NCI-H524 treated with DMSO at 0.1 percent for 48 hours (cell line): Measurements from ENCODE around the gene INSYN2B.

Source experiments
- DNase-seq: peaks from one replicate; lab custom pipeline; 2025; lab: John Stamatoyannopoulos, UW

INSYN2B gene

DNA sequence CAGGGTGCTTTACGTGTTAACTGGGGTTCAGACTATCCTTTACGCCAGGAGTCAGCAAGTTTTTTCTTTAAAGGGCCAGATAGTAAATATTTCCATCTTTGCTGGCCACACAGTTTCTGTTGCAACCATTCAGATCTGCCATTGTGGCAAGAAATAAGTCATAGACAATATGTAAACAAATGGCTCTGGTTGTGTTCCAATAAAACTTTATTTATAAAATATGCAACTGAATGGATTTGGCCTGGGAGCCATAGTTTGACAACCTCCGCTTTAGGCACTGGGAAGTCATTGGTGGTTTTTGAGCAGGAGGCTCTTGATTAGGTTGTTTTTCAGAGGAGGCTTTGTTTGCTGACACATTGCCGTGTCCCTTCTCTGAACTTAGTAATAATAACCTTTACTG, 90.7 kb downstream of the INSYN2B start:
- DNase-seq = no peak

- no peak for DNase-seq
Observed at GRCh38 chr5:169886677-169887076, 93.6 kb downstream of the INSYN2B start.

DNA sequence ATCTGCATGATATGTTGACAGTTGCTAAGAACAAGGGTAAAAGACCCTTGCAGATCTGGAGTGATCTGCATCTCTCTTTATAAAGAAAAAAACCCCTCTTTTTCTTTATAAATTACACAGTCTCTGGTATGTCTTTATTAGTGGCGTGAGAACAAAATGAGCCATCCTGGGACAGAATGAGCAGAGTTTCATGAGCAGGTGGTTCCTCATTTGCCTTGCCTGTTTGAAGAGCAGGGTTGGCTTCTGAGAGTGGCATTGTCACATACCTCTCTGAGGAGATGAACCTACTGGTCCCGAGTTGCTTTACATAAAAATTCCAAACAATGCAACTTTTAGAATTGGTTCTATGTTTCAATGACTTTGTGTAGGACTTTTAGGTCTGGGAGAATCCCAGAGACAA, 94.3 kb downstream of the INSYN2B start:
- DNase-seq = no peak

DNA sequence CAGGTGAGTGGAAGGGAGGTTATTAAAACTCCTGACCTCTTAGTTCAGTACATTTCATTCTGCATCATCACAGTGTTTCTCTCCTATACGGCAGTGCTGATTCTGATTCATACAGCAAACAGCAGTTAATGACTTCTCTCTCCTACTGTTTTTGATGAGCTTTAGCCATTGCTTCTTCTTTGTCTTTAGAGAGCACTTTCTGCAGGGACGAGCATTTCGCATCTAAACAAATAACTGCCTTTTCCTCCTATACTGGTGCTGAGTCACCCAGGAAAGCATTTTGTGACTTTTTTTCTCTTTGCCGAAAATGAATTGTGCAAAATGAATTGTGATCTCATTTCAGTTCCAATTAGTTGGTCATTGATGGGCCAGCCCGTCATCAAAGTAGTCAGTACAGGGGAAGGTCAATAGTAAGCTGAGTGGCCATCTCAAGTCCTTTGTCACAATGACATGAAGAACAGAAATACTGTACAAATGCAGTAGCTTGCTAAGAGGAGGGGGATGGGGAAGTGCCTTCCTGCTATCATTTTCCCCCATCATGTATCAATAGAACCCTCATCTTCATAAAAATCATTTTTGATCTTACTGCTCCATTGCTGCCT, 98.5 kb downstream of the INSYN2B start:
- no peak for DNase-seq

DNA sequence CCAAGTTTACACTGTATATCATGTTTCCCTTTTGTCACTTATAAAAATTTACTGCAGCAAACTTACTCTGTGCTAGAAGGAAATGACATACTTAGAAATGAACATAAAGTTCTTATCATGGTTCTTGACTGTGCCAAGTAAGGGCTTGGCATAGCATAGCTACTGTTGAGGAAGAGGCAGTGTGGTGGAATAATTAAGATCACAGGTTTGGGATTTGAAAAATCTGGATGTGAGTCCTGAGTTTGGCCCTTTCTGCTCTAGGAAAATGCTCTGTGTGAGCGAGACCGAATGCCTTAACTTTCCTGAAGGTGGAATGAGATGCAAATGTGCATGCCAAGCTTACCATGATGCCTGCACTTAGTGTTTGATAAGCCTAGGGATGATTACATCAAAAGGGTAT, 99.5 kb downstream of the INSYN2B start:
- DNase-seq = no peak

DNA sequence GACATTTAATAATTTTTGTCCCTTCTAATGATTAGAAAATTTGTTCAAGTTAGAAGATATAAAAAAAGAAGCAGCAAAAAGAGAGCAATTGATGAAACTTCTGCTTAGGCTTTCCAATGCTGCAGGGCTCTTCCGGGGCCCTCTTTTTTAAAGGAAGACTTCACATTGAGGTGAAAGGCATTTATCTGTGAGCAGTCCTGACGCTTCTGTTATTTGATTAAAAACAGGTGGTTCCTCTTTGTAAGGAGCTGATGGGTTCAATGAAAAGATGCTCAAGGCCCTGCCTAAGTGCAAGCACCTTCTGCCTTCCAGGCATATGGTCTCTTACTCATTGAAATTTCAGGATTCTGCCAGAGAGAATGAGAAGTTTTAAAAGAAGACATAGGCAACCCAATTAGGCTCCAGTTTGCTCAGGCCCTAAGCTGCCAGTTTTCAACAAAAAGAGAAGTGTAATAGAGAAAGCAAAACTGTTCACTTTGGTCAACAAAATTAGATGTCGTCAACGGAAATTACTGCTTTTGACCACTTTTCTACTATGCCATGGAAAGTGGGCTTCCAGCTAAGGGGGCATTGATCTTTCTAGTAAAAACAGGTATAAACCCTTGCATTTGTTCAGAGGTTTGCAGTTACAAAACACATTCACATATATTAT, 100.2 kb downstream of the INSYN2B start:
- no peak for DNase-seq

GRCh38 chr5:169876386-169876785, 103.9 kb downstream of the INSYN2B start:
- no peak for DNase-seq

DNA sequence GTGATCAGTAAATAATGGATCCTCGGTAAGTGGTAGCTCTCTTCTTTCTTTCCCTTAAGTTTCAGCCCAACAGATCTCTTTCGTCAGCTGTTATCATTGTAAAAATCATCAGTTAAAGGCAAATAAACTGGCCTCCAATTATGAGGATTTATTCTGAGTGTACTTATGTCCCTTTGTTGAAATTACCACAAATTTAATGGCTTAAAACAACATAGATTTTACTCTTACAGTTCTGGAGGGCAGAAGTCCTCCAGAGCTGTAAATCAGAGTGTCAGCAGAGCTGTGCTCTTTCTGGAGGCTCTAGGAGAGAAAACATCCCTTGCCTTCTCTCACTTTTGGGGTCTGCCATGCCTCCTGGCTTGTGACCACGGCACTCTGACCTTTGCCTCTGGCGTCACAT, 104.6 kb downstream of the INSYN2B start:
- no peak for DNase-seq

GRCh38 chr5:169875091-169875728, 105.1 kb downstream of the INSYN2B start:
- DNase-seq = no peak

DNA sequence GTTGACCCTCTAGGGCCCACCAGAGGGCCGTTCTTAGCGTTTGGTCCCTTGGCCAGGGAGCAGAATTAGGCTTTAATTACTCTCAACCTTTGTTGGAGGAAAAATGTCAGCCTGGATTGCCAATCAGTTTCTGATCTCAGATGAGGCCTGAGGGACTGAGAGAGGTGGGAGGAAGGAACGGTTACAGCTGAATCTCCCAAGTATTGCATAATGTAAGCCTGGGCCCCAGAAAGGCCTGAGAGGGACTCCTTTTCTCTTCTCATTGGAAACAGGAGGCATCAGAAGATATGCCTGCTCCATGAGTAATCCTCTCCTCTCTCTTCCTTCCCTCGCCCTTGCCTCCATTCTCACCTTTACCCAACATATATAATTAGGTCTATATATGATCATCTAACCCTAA, 105.7 kb downstream of the INSYN2B start:
- no peak for DNase-seq

DNA sequence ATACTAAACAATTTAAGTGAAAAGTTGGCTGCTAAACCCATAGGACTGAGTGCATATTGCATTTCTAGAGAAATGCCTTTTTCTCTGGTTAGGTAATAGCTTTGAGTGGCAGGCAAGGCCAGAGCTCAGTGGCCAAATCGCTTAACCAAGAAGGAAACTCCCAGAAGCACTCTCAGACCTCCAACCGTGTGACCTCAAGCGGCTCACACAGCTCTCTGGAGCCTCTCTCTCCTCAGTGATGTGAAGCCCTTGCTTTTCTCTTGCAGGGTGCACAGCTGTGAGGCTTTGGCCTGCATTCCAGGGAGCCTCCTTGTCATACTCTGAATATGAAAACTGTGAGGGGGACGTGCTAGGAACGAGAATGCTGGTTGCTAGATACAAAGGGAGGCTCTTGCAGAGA, 106.7 kb downstream of the INSYN2B start:
- no peak for DNase-seq

DNA sequence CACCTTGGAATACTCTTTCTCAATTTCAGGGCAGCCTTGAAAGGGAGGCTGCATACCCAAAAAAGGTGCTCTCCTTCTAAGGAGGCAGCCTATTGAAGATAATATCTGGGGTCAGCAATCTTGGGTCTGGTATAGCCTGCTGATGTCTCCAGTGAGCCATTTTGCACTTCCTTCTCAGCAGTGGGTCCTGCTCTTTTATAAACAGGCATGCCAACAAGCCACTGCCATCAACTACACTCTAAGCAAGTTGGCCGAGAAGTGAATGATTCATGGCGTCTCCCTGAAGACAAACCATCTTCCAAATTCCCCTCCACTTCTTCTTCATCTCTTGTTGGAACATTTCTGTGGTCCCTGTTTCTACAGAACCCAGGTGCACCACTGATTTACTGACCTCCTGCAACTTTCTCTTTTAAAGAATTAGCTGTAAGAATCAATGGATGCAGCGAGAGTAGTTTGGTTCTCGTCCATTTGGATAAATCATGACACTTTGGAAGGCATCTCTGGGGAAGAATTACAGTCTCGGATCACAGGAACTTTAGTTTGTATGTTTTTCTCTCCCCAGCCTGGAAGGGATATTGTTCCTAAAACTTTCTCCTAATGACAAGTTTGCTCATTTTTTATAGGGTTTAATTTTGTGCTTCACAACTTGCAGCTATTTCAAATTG, 108.3 kb downstream of the INSYN2B start:
- DNase-seq = no peak

DNA sequence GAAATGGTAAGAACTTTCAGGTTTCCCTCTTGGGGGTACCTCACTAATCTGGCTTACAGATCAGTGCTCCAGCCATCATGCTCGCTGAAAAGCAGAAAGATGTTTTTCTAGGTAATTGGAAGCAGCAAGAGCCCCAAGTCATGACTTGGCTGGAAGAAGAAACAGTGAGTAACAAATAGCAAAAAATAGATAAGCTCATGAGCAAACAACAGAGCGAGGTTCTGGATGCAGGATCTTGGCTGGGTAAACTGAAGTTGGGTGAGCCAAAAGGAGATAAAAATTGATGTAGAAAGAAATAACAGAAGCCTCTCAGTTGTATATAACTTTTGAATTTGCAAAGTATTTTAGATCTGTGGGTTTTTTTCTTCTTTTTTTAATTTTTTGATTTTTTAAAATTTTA, 110.1 kb downstream of the INSYN2B start:
- DNase-seq = no peak

DNA sequence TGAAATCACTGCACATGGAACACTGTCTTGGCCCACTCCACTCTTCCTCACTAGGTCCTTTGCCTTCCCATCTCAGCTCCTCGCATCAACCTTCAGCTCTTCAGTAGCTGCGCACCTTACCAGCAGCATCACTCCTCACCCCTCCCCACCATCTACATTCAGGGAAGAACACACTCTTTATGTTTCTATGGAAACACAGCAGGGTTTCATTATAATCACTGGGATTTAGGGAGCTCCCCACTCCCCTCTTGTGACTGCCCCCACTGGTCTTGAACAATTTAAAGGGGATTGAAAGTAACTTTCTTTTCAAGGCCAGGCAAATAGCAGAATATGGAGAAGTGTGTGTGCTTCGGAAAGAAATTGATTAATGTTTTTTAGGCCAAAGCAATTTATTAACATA, 111.2 kb downstream of the INSYN2B start:
- DNase-seq = no peak

DNA sequence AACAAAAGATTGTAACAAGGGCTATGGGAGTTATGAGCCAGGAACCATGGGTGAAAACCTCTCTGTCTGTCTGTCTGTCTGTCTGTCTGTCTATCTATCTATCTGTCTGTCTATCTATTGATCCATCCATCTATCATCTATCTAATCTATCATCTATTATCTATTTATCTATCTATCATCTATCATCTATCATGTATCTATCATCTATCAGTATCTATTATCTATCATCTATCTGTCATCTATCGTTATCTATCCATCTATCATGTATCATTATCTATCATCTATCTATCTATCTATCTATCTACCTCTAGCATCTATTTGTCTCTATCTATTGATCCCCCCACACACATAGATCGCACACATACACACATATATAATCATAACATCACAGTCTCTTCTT, 112.9 kb downstream of the INSYN2B start:
- DNase-seq = no peak

DNA sequence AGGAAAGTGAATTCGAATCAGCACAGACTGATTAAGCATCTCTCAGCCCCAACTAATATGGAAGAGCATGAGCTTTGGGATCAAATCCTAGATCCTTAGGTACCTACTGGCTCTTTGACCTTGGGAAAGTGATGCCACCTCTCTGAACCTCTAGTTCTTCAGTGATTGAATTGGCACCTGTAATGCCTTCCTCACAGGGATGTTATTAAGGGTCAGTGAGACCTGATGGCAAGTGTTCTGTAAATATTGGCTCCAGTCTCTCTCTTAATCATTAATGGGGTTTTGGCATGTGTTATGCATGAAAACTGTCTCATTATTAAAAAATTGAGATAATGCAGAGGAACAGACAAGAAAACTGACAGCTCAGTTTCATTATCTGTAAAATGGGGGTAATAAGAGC, 115.8 kb downstream of the INSYN2B start:
- no peak for DNase-seq

DNA sequence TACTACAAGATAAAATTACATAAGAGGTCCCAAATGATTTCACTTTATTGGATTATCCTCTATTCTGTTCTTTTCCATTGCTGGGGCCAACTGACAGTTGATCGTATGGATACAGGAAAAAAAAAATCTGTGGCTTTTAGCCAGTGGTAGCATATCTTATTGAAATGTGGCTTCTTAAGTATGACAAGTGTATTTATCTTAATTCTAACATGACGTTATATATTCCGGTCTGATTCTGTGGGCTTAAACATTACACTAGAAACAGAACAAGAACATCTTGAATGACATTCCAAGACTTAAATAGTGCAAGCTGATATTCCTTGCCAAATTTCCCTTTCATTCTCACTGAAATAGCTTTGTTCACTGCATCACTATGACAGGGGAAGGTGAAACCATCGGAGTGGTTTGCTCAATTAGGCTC, 117.9 kb downstream of the INSYN2B start:
- DNase-seq = no peak

GRCh38 chr5:169861934-169862333, 118.4 kb downstream of the INSYN2B start:
- no peak for DNase-seq

- DNase-seq = no peak
Observed at GRCh38 chr5:169861433-169861832, 118.9 kb downstream of the INSYN2B start.

DNA sequence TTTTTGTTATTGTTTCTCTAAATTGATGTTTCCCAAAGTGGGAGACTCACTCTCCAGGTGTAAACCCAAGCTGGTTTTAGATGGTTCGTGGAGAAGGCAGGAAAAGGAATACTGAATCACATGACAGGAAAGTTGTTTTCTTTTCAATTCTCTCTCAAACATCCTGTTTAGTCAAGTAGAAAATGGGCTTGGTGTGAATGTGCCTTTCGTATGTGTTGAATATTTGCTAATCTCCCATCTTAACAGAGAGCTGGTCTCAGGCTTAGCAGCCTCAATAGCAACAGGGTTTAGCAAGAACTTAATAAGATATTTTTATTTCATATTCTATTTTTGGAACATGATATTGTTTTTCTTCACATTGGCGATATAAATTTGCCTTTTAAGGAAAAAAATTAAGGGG, 119.7 kb downstream of the INSYN2B start:
- DNase-seq = no peak

GRCh38 chr5:169856571-169856970, 123.7 kb downstream of the INSYN2B start:
- no peak for DNase-seq

DNA sequence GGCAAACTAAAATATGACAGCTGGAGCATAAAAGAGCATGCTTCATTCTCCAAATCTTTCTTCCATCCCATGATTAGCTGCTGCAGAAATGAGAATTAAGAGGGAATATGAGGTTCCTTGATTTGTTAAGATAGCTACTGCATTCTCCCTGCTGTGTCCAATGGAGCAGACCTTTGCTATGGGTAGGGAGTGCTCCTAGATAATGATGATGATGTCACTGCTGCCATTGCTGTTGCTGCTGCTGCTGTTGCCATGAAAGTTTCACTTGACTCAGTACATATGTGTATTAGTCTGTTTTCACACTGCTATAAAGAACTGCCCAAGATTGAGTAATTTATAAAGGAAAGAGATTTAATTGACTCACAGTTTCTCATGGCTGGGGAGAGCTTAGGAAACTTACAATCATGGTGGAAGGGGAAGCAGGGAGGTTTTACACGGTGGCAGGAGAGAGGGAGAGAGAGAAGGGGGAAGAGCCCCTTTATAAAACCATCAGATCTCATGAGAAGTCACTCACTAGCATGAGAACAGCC, 128.9 kb downstream of the INSYN2B start:
- no peak for DNase-seq

DNA sequence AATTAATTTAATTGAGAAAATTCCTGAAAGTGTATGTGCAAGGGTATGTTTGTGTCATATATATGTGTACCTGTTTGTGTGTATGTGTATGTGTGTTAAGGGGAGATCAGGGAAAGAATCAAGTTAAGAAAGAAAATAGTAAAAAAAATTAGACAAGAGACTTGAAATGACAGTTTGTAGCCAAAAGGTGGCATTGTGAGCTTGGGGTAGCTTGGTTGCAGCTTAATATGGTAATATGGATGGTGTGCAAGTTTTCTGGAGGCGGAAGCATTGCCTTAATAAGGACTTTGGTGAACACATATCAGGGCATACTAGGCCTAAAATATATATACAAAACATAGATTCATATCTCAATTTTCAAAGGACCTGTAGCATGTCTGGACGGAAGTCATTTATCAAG, 129.9 kb downstream of the INSYN2B start:
- DNase-seq = no peak
